HG03175 (cell line): ENCODE data around the gene KCNIP4.

Source experiments
- ATAC-seq: cut with Tn5 transposase; IDR thresholded peaks from one replicate; pipeline ENCODE4 v1.9.1; 2021; ENCODE audit warnings: mild to moderate bottlenecking, moderate library complexity; ENCODE audit not compliant: unreplicated experiment

The KCNIP4 gene

DNA sequence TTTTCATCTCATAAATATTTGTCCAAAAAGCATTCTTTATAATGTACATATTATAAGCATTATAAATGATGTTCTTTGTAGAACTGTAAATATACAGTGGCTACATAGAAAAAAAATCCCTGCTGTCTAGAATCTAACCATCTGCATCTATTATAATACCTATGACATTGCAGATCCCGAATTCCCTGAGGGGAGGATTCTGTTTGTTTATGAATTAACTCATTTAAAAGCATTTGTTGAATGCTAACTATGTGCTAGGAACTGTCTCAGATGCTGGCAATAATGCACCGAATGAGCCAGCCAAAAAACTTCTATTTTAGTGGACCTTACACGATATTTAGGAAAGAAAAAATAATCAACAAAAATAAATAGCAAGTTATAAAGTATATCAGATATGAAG lies 1058.7 kb downstream of the KCNIP4 start:
- ATAC-seq, result no peak

DNA sequence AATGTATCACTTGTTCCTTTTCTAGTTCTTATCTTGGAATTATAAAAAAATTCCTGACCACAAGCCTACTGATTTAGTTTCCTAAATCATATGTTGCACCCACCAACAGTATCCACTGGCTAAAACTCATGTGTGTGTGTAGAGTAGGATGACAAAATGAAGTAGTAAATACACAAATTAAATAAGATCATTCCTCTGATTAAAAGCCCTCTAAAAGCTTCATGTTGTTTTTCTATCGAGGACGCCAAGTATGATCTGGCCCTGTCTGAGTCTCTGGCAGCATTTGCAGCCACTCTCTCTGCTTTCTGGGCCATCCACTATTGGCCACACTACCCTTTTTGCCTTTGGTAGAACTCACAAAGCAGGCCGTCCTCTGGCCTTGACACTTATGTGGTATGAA lies 1064.9 kb downstream of the KCNIP4 start:
- no peak for ATAC-seq

DNA sequence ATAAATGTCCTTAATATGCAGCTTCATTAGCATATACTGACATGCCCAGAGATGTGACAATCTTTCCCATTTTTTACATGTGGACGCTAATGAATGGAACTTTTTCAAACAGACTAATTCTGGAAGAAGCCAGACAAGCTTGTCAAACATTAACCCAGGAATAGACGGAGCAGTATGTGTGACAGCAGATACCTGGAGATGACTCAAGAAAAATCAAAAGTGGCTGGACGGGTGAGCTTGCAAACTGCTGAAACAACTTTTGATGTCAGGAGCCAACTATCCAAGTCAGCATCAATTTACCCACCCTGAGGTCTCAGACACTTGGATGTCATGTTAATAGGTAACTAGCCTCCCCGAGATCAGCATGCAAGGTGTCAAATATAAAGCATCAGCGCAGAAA lies 1065.3 kb downstream of the KCNIP4 start:
- no peak for ATAC-seq

DNA sequence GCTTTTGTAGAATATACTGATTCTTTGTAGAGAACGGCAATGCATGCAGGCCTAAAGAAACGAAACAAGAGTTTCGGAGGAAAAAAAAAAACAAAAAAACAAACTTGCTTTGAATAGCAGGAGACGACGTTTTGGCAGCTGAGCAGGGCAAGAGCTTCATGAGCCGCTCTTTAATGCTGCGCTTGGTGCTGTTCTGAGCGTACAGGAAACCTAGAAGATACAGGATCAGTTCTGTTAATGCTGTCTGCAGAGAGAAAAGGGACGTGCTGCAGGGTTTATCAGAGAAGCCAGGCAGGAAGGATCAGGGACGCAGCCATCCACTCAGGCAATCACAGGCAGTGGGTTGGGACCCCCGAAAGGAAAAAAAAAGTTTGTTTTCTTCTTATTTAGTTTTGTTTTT lies 1066.1 kb downstream of the KCNIP4 start:
- ATAC-seq, result no peak

DNA sequence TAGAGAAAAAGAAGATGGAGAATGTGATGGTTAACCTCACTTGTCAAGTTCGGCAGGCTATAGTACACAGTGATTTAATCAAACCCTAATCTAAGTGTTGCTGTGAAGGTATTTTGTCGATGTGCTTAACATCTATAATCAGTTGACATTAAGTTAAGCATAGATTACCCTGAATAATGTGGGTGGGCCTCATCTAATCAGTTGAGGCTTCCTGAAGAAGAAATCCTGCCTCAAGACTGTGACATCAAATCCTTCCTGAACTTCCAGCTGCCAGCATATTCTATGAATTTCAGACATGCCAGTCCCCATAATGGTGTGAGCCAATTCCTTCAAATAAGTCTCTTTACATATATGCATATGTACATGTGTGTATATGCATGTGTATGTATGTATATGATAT lies 1066.9 kb downstream of the KCNIP4 start:
- no peak for ATAC-seq

DNA sequence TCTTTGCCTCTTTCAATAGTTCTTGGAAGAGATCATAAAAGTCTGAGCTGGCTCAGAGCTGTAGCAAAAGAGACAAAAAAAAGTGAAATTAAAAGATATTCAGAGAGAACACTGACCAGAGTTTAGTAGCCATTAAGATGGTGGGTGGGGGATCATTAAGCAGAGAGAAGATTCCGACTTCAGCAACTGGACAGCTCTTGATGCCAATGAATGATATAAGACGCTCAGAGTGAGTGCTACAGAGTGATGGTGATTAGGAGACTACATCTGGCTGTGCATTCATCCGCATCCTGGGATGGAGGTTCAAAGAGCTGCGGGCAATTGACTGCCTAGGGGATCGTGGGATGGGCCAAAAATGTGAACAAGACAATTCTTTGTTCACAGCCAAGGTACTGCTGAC lies 1069.8 kb downstream of the KCNIP4 start:
- ATAC-seq, result no peak

DNA sequence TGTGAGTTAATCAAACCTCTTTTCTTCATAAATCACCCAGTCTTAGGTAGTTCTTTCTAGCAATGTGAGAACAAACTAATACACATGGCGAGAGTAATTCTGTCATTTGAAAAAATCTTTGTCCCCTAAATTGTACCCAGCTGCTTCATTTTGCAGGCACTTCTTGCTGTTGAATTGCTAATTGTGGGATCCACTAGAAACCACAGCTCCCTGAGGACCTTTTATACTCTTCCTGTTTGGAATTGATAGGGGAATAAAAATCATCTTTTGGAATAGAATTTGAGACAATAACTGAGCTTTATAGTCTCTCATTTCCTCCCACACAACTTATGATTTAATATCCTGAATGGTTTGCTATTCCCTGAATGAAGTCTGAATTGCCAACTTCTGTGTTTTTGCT lies 1078.1 kb downstream of the KCNIP4 start:
- no peak for ATAC-seq

DNA sequence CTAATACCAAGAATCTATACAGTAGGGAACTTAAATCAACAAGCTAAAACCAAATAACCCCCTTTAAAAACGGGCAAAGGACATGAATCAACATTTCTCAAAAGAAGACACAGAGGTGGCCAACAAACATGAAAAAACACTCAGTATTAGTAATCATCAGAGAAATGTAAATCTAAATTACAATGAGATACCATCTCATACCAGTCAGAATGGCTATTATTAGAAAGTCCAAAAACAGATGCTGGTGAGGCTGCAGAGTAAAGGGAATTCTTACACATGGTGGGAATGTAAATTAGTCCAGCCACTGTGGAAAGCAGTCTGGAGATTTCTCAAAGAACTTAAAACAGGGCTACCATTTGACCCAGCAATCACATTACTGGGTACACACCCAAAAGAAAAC lies 1080.5 kb downstream of the KCNIP4 start:
- ATAC-seq, result no peak

DNA sequence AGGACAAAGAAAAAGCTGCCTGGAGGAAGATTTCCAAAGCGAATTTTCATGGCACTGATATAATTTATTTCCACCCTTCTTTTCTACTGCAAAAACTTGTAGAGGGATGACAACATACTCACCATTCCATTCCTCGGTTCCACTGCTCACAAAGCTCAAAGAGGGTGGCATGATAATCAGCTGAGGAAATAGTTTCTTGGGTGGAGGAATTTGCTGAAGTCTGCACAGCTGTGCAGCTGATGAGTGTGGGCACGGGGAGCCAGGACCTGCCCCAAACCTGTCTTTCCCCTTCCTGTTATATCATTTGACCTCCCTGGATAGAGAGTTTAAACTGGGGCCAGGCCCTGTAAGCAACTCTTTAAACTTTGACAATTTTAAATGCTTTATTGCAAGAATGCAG lies 1087.7 kb downstream of the KCNIP4 start:
- ATAC-seq, result no peak

DNA sequence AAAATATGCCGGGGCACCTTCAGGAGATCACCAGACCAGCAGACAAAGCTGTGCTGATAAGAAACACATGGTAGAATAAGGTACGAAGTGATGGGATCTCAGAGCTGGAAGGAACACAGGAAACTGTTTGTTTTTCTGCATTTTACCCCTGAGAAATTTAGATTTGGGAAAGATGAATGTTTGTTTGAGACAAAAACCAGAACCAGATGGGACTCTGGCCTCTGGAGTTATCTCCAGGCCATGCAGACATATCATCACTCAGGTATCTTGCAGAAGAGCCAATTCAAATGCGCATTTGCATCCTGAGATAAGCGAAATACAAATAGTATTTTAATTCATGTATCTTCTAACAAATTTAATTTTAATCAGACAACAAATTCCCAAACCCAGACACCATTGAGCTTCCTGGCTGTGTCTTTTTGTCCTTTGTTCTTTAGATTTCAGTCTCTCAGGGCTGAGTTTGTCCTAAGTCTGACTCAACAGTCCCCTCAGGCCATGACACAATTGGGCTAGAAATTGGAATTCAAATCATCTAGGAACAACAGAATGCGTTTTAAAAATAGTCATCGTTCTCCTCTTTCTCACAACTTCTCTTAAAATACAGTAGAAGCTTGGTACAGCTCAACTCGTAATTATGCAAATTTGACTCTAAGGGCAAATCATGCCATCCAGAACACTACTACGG lies 1089.3 kb downstream of the KCNIP4 start:
- no peak for ATAC-seq

DNA sequence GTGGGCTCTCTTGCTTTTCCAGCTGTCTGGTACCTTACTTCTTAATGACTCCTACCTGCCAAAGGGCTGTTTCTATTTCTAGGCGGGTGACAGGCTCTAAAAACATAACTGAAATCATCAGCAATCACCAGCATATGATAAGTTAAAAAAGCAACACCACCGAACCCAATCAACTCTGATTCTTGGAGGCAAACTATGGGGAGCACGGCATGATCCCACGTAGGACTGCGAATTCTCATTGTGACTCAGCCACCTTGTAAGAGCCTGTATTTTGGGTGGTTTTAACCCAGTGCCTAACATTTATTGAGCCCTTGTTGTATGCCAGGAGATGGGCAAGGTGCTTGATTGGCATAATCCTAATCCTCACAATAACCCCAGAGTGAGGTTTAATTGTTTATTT lies 1091.5 kb downstream of the KCNIP4 start:
- no peak for ATAC-seq

DNA sequence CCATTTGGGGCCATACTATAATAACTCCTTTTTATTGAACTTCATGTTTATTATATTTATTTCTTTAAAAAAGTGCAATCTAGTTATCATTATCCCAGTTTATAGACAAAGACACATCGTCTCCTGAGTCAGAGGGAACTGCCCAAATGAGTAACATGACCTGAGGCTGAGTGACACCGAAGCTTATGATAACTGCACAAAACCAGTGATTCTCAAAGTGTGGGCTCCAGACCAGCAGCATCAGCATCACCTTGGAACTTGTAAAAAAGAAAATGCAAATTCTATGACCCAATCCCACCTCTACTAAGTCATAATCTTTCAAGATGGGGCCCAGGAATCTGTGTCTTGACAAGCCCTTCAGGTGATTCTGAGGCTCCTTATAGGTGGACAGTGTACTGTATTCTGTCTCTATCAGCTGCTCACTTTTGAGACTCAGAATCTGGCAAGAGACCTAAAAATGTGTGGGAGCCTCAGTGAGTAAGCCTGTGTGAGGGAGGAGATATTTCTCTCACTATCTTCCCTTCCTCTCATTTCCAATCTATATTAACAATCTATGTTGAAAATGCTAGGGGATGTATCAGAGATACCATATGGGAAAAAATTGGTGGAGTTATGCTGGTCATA lies 1101.3 kb downstream of the KCNIP4 start:
- no peak for ATAC-seq

DNA sequence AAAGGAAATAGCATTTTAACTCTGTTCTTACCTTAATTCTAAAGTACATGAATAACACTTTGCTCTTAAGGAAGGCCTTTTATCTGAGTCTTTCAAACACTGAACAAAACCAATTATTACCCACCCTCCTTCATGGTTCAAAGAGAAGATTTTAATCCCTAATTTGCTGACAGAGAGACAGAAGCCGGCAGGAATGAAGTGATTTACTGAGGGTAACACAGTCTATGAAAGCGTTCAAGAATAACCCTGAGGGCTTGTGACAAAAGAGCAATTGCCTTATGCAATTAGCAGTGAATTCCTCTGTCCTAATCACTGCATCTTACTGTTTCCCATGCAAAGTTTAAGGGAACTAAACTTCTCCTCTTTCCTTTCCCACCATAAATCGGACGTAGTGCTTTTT lies 1104.3 kb downstream of the KCNIP4 start:
- ATAC-seq, result no peak

DNA sequence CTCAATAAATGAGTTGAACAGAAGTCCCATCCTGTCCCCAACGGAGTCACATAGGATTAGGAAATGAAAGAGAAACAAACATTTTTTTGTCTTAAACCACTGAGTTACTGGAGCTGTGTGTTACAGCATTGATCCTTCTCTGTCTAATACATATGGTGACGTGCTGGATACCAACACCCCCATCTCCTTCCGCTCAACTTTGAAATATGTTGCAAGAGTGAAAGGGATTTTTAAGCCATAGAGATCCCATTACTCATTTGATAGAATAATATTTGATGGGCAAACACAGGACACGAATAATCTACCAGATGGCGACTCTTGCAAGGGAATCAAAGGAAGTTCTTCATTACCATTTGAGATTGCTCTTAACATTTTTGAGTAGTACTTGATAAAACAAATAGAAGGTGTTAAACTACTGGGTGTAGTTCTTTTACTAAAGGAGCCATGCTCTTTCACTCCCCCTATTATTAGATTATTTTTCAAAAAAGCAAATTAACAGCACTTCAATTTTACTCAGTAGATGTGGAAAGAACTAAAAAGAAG lies 1107.9 kb downstream of the KCNIP4 start:
- ATAC-seq, result no peak

DNA sequence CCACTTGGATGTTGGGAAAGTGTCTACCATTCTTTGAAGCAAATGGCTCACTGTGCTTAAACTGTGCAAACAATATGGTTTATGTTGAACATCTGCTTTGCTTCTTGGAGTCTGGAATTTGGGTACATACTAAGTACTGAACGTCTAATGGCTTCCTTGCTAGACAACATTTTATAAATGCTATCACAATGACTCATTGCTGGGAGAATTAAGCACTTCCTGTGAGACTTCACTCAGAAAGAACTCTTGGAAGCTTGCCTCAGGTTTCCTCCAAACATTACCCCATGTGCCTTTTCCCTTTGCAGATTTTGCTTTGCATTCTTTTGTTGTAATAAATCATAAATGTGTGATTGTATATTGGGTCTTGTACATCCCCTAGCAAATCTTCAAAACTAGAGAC lies 1108.6 kb downstream of the KCNIP4 start:
- no peak for ATAC-seq

DNA sequence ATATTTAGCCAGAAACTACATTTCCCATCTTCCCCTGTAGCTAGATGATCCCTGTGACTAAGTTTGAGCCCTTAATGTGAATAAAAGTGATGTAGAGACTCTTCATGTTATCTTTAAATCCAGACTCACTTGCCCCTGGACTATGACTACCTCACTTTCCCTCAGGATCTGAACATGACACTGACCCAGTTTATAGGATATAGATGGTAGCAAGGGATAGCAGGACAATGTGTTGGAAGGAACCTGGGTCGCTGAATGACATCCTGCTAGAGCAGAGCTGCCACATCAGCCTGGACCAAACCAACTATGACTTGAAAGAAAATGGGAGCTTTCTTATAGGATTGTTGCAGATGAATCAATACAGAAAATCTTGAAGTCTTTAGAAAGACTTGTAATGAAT lies 1110.1 kb downstream of the KCNIP4 start:
- ATAC-seq, result no peak

DNA sequence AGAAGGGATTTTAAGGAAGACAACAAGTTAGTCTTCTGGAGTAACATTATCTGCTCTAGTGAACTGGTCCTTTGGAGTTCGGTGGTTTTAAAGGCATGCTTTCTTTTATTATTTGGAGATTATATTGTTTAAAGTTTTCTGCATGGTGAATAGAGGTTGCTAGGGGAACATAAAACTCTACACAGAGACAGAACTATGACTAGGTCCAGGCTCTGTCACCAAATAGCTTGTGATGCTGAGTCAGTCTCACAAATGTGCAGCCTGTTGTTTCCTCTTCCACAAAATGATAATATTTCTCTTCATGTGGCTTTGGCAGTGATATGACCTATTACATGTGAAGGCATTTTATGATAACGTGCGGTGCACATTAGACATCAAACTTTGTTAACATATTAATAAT lies 1115.7 kb downstream of the KCNIP4 start:
- ATAC-seq, result no peak

DNA sequence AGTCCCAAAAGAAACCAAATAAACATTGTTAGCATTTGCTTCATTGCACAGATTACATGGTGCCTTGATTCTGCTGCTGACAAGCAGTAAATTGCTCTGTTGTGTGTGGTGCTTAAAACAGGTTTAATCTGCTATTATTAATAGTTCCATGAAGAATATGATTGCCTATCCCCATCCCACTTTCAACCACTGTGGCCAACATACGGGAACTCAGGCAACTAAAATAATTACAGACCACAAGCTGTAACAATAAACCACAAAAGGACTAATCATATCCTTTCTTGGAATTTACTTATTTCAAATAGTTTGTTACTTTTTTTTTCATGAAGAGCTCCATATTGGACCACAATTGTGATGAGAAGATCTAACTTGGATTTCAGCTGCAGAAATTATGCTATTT lies 1116.8 kb downstream of the KCNIP4 start:
- no peak for ATAC-seq

DNA sequence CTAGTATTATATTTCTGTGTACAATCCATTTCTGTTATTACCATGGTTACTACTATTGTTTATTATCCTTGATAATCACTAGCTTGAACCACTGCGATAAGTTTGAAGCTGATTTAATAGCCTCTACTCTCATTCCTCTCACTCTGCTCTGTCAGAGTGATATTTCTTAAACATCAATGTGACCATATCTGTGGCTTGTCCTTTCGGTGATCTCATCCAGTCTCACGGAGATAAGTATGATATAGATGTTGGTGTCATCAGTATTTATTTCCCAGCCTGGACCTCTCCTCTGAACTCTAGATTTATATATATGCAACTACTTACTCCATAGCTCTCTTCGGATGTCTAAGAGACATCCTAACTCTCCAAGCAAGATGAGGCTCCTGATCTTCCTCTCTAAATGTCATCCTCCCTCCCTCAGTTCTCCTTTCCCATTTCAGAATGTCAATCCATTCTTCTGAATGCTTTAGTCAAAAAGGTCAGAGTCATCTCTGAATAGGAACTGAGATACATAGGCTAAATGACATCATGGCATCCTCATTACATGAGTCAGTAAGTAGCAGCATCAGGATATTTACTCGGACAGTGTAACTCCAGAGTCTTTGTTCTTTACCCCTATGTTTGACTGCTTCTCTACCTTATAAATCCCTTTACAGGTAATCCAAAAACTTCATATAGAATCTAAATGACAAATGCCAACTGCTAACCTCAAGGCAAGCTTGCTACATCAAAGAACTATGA lies 1118.8 kb downstream of the KCNIP4 start:
- ATAC-seq, result no peak

DNA sequence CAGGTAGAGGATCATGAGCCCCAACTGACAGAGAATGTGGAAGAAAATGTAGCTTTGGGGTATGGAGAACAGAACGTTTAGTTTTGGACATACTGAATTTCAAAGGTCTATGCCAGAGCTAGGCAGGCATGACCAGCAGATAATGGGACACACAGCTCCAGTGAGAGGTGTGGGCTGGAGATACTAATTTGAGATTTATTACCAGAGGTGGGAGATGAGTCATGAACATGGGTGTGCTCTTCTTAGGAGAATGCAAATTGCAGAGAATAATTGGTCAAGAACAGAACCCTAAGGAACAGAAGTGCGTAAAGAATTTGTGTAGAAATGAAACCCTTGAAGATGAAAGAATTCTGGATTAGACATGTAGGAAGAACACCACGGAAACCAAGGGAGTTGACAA lies 1123.1 kb downstream of the KCNIP4 start:
- ATAC-seq, result no peak

DNA sequence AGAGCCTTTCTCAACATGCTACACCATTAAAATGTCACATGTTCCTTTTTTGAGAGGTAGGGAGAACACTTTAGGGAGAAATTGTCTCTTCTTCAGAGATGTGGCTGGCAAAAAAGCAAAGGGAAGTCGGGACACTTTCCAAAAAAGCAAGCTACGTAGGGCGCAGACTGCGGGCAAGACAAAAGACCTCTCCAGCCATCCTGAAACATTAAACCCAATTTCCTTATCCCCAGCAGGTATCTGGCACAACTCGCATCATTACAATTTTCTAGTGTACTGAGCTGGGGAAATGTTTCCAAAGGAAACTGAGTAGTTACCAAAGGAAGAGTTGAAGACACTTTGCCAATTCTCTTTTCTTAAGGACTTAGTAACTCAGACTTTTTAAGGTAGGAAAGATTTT lies 1132.3 kb downstream of the KCNIP4 start:
- no peak for ATAC-seq

DNA sequence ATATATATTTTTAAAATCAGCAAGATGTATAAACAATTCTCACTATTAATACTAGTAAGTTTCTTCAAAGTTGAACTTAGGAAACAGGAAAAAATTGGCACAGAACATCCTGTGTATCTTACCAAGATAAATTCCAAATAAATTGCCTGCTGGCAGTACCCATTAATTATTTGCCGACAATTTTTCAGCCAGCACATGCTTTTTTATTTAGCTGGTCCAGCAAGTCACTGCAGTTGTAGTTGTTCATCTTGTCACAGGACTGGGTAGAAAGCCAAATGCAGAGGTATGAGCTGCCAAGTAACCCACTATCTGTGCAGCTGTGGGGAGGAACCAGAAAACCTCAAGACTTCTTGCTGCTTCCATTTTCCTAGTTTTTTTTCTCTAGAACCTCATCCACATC lies 1134.9 kb downstream of the KCNIP4 start:
- ATAC-seq, result no peak
